Measurements from ENCODE around the gene PLCD1.
"Not testable (repeated sequence)": the region's sequence is repeated elsewhere in the genome, so short reads cannot be mapped to it uniquely, and the experiment has no call there.

The PLCD1 gene

GRCh38 chr3:37997791-37998370 is 31.6 kb downstream of the PLCD1 start:
- DNase-seq = no peak

GRCh38 chr3:37997342-37997741 is 32.1 kb downstream of the PLCD1 start:
- DNase-seq = no peak

- DNase-seq = peak; percentile 93
Observed at GRCh38 chr3:37996785-37997301, 32.6 kb downstream of the PLCD1 start.

GRCh38 chr3:37995652-37996641 is 33.5 kb downstream of the PLCD1 start:
- DNase-seq = no peak

GRCh38 chr3:37994639-37994972 is 34.8 kb downstream of the PLCD1 start:
- DNase-seq = no peak

GRCh38 chr3:37993820-37994638 is 35.4 kb downstream of the PLCD1 start:
- peak; percentile 88 for DNase-seq

GRCh38 chr3:37993460-37993819 is 36.0 kb downstream of the PLCD1 start:
- no peak for DNase-seq

- DNase-seq = no peak
Observed at GRCh38 chr3:37993067-37993455, 36.4 kb downstream of the PLCD1 start.

GRCh38 chr3:37992271-37993066 is 37.0 kb downstream of the PLCD1 start:
- no peak for DNase-seq

- DNase-seq = no peak
Observed at GRCh38 chr3:37991823-37992222, 37.6 kb downstream of the PLCD1 start.

GRCh38 chr3:37991109-37991508 is 38.3 kb downstream of the PLCD1 start:
- DNase-seq = no peak

GRCh38 chr3:37990527-37990926 is 38.9 kb downstream of the PLCD1 start, which contains the start of gene VILL:
Gene VILL, plus strand, starts transcription at chr3:37990786. Its CDS starts 2,887 bp downstream, at chr3:37993673.
- DNase-seq = no peak

- no peak for DNase-seq
Observed at GRCh38 chr3:37989821-37990480, 39.5 kb downstream of the PLCD1 start.

- no peak for DNase-seq
Observed at GRCh38 chr3:37988931-37989525, 40.4 kb downstream of the PLCD1 start.

GRCh38 chr3:37988376-37988775 is 41.1 kb downstream of the PLCD1 start:
- not testable (repeated sequence) for DNase-seq

GRCh38 chr3:37987751-37988179 is 41.7 kb downstream of the PLCD1 start:
- no peak for DNase-seq

- peak; percentile 20 for DNase-seq
Observed at GRCh38 chr3:37987315-37987697, 42.1 kb downstream of the PLCD1 start.

GRCh38 chr3:37986479-37987314 is 42.7 kb downstream of the PLCD1 start:
- peak; percentile 37 for DNase-seq

- peak; percentile 29 for DNase-seq
Observed at GRCh38 chr3:37985637-37986320, 43.7 kb downstream of the PLCD1 start.

- DNase-seq = peak; percentile 36
Observed at GRCh38 chr3:37984596-37984995, 44.8 kb downstream of the PLCD1 start.

Measured in activated CD8-positive, alpha-beta memory T cell treated with anti-CD3 and anti-CD28 coated beads, Interleukin-2, amount 50 U/mL, for 48 hours (primary cell).